ENCODE data around the gene UQCC3. TPM values are rescaled to one million over a fixed set of nuclear protein-coding genes. Genes with fewer than 3 reads are reported as not detected.
A peak's percentile ranks its signal among the peaks of the same experiment; 100 is the strongest.

UQCC3 gene
- polyA plus RNA-seq, 1 of the 3 experiments (the other 2 are of a cell fraction): 24.8 TPM

DNA sequence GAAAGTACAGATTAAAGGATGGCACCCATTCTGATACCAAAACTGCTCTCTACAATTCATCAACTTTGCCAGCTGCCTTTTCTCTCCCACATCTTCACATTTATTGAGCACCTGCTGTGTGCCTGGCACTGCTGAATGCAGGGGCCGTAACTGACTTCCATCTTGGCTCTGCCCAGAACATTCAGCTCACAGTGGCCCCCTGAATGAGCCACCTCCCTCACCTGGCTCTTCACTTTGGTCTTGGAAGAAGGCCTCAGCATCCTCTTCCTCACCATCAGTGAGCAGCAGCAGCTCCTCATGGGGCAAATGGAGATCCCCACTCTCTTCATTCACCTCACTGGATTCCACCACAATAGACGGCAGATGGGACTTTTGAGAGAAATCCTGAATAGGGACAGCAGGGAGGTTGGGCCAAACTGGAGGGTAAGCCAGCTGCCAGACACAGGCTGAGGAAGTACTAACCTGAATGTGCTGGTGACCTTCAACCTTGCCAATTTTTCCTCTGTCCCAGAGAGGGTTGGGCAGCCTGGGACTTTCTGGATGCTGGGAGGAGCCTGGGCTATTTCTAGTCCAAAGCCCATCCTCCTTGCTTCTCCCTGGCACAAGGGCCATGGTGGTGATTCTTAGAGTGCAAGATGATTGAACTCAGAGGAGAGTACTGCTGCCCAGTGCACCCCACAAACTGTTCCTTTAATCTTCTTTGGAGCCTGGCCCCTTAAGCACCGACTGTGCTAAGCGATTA, 1.9 kb upstream of the UQCC3 start:
- Histone ChIP-seq H3K36me3 (replicated peaks in 1 of 2; ENCODE audit: control insufficient read depth in 1 of 2, insufficient read depth in 2 of 2, low read length in 1 of 2) (peaks cover 12 to 20% of the 10 kb centered on the region in 2 experiments), H3K9me3 (no peaks in the 10 kb centered on the region), H3K4me2 (no peak overlapping the region), H3K27me3 (ENCODE audit: insufficient read depth) (no peaks in the 10 kb centered on the region), H3K9ac (no peak overlapping the region), H3K27ac (ENCODE audit: low read depth in 2 of 2, low read length in 1 of 2) (peak overlapping the region; percentile 28 to 80; a peak in 2 of 4 replicates), H3K4me3 (ENCODE audit: low read depth in 2 of 2, low read length in 1 of 2) (no peak overlapping the region), H3K9me2 (no peaks in the 10 kb centered on the region), H3K79me2 (ENCODE audit: insufficient read depth) (peaks cover 76% of the 10 kb centered on the region), H2AFZ (ENCODE audit: low read depth) (no peak overlapping the region), H3K4me1 (ENCODE audit: control insufficient read depth in 1 of 2, insufficient read depth in 2 of 2, low read depth in 1 of 2, low read length in 1 of 2) (peaks cover 25 to 29% of the 10 kb centered on the region in 2 experiments; a peak in 3 of 4 replicates), H4K20me1 (ENCODE audit: insufficient read depth) (no peaks in the 10 kb centered on the region), H3F3A (replicated peaks; ENCODE audit: insufficient read depth) (peaks cover 43% of the 10 kb centered on the region)
- TF ChIP-seq RAD21 (IDR thresholded peaks at IDR 0.05; ENCODE audit: low read length): no peak
- TF ChIP-seq FOXM1 (IDR thresholded peaks at IDR 0.05; ENCODE audit: low read depth): no peak
- no peak for TF ChIP-seq MXI1 (IDR thresholded peaks at IDR 0.05; ENCODE audit: low read depth, low read length)
- CTCF ChIA-PET: interaction anchor here (1.5 to 1.9 kb wide), 3 partner anchors 11 to 25 kb away, joined by 3 to 8 read pairs (median 4); no protein-coding TSS in a partner anchor
- WGBS (ENCODE audit: low lambda C conversion rate): 76% methylated on average over 4 of the region's 4 CpGs
- POLR2A ChIA-PET: no interaction called here
- DNase-seq: no peak

DNA sequence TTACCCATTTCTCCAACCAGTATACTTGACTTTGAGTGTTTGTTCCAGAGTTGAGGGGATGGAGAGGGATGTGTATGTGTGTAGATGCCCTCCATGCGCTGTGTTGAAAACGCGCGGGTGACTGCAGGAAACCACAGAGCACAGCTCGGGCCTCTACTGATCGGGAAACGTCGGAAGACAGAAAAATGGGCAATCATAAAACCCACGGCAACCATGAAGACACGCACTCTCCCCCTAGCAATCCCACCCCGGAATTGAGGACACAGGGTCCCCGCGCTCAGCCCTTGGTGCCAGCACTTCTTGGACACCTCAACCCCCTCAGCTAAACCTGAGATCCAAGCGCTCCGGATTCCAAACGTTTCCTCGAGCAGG, 251 bp upstream of the UQCC3 start:
- Histone ChIP-seq H3K4me3 (ENCODE audit: low read depth in 2 of 2, low read length in 1 of 2) (peak overlapping the region; percentile 68 to 90), H3K9ac (peak overlapping the region; percentile 81), H3K27me3 (ENCODE audit: insufficient read depth) (no peaks in the 10 kb centered on the region), H2AFZ (ENCODE audit: low read depth) (peak overlapping the region; percentile 85), H3F3A (replicated peaks; ENCODE audit: insufficient read depth) (peaks cover 41% of the 10 kb centered on the region), H3K9me3 (no peaks in the 10 kb centered on the region), H3K79me2 (ENCODE audit: insufficient read depth) (peaks cover 78% of the 10 kb centered on the region), H3K4me2 (peak overlapping the region; percentile 97), H3K4me1 (ENCODE audit: control insufficient read depth in 1 of 2, insufficient read depth in 2 of 2, low read depth in 1 of 2, low read length in 1 of 2) (peaks cover 25 to 28% of the 10 kb centered on the region in 2 experiments; a peak in 3 of 4 replicates), H3K36me3 (replicated peaks in 1 of 2; ENCODE audit: control insufficient read depth in 1 of 2, insufficient read depth in 2 of 2, low read length in 1 of 2) (peaks cover 15 to 23% of the 10 kb centered on the region in 2 experiments), H4K20me1 (ENCODE audit: insufficient read depth) (no peaks in the 10 kb centered on the region), H3K27ac (ENCODE audit: low read depth in 2 of 2, low read length in 1 of 2) (peak overlapping the region; percentile 80 to 94), H3K9me2 (no peaks in the 10 kb centered on the region)
- ChIA-PET POLR2A (interaction anchor here (0.7 to 1.9 kb wide), 18 partner anchors 8 to 170 kb away, joined by 3 to 16 read pairs (median 6); partner anchors contain the start of genes B3GAT3, EEF1G, GANAB and HNRNPUL2), CTCF (interaction anchor here (1.0 to 2.0 kb wide), 6 partner anchors 10 to 290 kb away, joined by 3 to 8 read pairs (median 6); partner anchors contain the start of gene EML3)
- WGBS (ENCODE audit: low lambda C conversion rate): 10% methylated on average over 8 of the region's 17 CpGs
- DNase-seq: no peak
- TF ChIP-seq RXRA (IDR thresholded peaks at IDR 0.05; ENCODE audit: borderline replicate concordance, low read depth) (no peak), MXI1 (IDR thresholded peaks at IDR 0.05; ENCODE audit: low read depth, low read length) (no peak; the same call in 1 of the 2 replicates)
- TF ChIP-seq, protein P1, sequence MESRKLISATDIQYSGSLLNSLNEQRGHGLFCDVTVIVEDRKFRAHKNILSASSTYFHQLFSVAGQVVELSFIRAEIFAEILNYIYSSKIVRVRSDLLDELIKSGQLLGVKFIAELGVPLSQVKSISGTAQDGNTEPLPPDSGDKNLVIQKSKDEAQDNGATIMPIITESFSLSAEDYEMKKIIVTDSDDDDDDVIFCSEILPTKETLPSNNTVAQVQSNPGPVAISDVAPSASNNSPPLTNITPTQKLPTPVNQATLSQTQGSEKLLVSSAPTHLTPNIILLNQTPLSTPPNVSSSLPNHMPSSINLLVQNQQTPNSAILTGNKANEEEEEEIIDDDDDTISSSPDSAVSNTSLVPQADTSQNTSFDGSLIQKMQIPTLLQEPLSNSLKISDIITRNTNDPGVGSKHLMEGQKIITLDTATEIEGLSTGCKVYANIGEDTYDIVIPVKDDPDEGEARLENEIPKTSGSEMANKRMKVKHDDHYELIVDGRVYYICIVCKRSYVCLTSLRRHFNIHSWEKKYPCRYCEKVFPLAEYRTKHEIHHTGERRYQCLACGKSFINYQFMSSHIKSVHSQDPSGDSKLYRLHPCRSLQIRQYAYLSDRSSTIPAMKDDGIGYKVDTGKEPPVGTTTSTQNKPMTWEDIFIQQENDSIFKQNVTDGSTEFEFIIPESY (IDR thresholded peaks at IDR 0.05; ENCODE audit: borderline replicate concordance, low read depth): no peak
- TF ChIP-seq, protein P2, sequence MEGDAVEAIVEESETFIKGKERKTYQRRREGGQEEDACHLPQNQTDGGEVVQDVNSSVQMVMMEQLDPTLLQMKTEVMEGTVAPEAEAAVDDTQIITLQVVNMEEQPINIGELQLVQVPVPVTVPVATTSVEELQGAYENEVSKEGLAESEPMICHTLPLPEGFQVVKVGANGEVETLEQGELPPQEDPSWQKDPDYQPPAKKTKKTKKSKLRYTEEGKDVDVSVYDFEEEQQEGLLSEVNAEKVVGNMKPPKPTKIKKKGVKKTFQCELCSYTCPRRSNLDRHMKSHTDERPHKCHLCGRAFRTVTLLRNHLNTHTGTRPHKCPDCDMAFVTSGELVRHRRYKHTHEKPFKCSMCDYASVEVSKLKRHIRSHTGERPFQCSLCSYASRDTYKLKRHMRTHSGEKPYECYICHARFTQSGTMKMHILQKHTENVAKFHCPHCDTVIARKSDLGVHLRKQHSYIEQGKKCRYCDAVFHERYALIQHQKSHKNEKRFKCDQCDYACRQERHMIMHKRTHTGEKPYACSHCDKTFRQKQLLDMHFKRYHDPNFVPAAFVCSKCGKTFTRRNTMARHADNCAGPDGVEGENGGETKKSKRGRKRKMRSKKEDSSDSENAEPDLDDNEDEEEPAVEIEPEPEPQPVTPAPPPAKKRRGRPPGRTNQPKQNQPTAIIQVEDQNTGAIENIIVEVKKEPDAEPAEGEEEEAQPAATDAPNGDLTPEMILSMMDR (IDR thresholded peaks at IDR 0.05): no peak

Measured in SK-N-SH (cell line).